B cell (primary cell): ENCODE results near the gene ZBTB40. TPM values are rescaled to one million over a fixed set of nuclear protein-coding genes. Genes with fewer than 3 reads are reported as not detected.

Source experiments
- ATAC-seq: fragments of 200-7000 bp; cut with Tn5 transposase; one replicate; pipeline ENCODE4 v1.10.0; 2021; ENCODE audit warnings: low read depth, mild to moderate bottlenecking, moderate number of reproducible peaks, moderate library complexity
- CTCF ChIA-PET: fragments of 350-600 bp; sonication (Branson Sonifier 250); formaldehyde crosslinking; loops from one replicate; lab custom pipeline; 2021; ENCODE audit warnings: antibody characterized with exemption, inconsistent platforms; lab: Charles Lee
- POLR2A ChIA-PET: fragments of 350-600 bp; sonication (Branson Sonifier 250); formaldehyde crosslinking; loops from one replicate; lab custom pipeline; 2021; ENCODE audit warnings: antibody characterized with exemption; lab: Charles Lee
- DNase-seq: peaks from one replicate; pipeline ENCODE4 v3.0.0; 2013
- H2AFZ ChIP-seq: 2 replicates; pipeline ENCODE4 v1.6.1; 2012; ENCODE audit warnings: mild to moderate bottlenecking, low read depth, low read length; ENCODE audit not compliant: insufficient read depth, poor library complexity, severe bottlenecking
- H3K27ac ChIP-seq, 2 donors: 1 replicate in 1 of 2; 2 replicates in 1 of 2; pipeline ENCODE4 v1.5.1; 2012 to 2013; ENCODE audit warnings: low read length in 2 of 2, mild to moderate bottlenecking in 2 of 2, moderate library complexity in 1 of 2
- H3K27me3 ChIP-seq, 4 experiments: fragments of 200-600 bp in 1 of 4; sonication (generic) in 1 of 4; replicated peaks in 1 of 4; 1 replicate in 2 of 4; 2 replicates in 2 of 4; pipeline versions ENCODE4 v1.6.1 to v1.7.0; 2013 to 2016; ENCODE audit warnings: low read length in 3 of 4, mild to moderate bottlenecking in 2 of 4, mixed read lengths in 1 of 4, moderate library complexity in 1 of 4; ENCODE audit not compliant: insufficient read depth in 4 of 4, control insufficient read depth in 3 of 4; ENCODE audit errors: control extremely low read depth in 1 of 4
- H3K36me3 ChIP-seq, 2 experiments: replicated peaks in 1 of 2; 1 replicate in 1 of 2; 2 replicates in 1 of 2; pipeline versions ENCODE4 v1.6.1 to v1.7.1; 2013; ENCODE audit warnings: low read length in 1 of 2; ENCODE audit not compliant: insufficient read depth in 2 of 2, control insufficient read depth in 1 of 2; ENCODE audit errors: control extremely low read depth in 1 of 2, extremely low read depth in 1 of 2
- H3K4me1 ChIP-seq, 2 donors: fragments of 200-600 bp in 1 of 2; sonication (generic) in 1 of 2; 1 replicate in 1 of 2; 2 replicates in 1 of 2; pipeline versions ENCODE4 v1.5.1 to v1.6.1; 2013 to 2017; ENCODE audit warnings: low read length in 2 of 2; ENCODE audit not compliant: control insufficient read depth in 2 of 2, insufficient read depth in 2 of 2
- H3K4me2 ChIP-seq: replicated peaks from 2 replicates; pipeline ENCODE3; 2012; ENCODE audit warnings: mild to moderate bottlenecking, low read depth, low read length; ENCODE audit not compliant: poor library complexity, severe bottlenecking
- H3K4me3 ChIP-seq, 5 experiments: fragments of 200-600 bp in 1 of 5; sonication (generic) in 1 of 5; 1 replicate in 3 of 5; 2 replicates in 2 of 5; pipeline versions ENCODE4 v1.5.1 to v1.7.0; 2011 to 2016; ENCODE audit warnings: low read length in 4 of 5, mild to moderate bottlenecking in 4 of 5, low read depth in 2 of 5, control low read depth in 1 of 5, moderate library complexity in 1 of 5; ENCODE audit not compliant: insufficient read depth in 1 of 5; ENCODE audit errors: control extremely low read depth in 1 of 5, extremely low read depth in 1 of 5
- H3K79me2 ChIP-seq: fragments of 200-600 bp; sonication (generic); one replicate; pipeline ENCODE4 v1.6.0; 2016; ENCODE audit warnings: low read length; ENCODE audit not compliant: control insufficient read depth, insufficient read depth
- H3K9ac ChIP-seq: fragments of 200-600 bp; sonication (generic); 2 replicates; pipeline ENCODE4 v1.6.1; 2017; ENCODE audit warnings: mild to moderate bottlenecking, low read length, moderate library complexity
- H3K9me3 ChIP-seq, 3 donors: one replicate each; pipeline versions ENCODE4 v1.6.1 to v1.7.1; 2013; ENCODE audit warnings: low read length in 2 of 3; ENCODE audit not compliant: control insufficient read depth in 2 of 3, insufficient read depth in 1 of 3; ENCODE audit errors: control extremely low read depth in 1 of 3
- H4K20me1 ChIP-seq: 2 replicates; pipeline ENCODE4 v1.6.0; 2012; ENCODE audit warnings: mild to moderate bottlenecking, low read length; ENCODE audit not compliant: insufficient read depth, control insufficient read depth, poor library complexity, severe bottlenecking
- H3K27ac Mint-ChIP-seq: one replicate; pipeline ENCODE4 v1.8.0; 2021; ENCODE audit warnings: mixed read lengths
- H3K27me3 Mint-ChIP-seq: one replicate; pipeline ENCODE4 v1.8.0; 2021; ENCODE audit warnings: mixed read lengths
- H3K4me1 Mint-ChIP-seq: one replicate; pipeline ENCODE4 v1.8.0; 2021; ENCODE audit warnings: mixed read lengths
- H3K4me3 Mint-ChIP-seq: one replicate; pipeline ENCODE4 v1.8.0; 2021; ENCODE audit warnings: mixed read lengths
- H3K9me3 Mint-ChIP-seq: one replicate; pipeline ENCODE4 v1.8.0; 2022; ENCODE audit warnings: mixed read lengths; ENCODE audit not compliant: insufficient read depth
- CTCF ChIP-seq: fragments of 200-600 bp; IDR thresholded peaks from one replicate; pipeline ENCODE4 v1.8.0; 2022; ENCODE audit warnings: antibody characterized with exemption, mild to moderate bottlenecking
- EZH2 ChIP-seq: IDR thresholded peaks from 2 replicates; pipeline ENCODE4 v1.6.1; 2012; ENCODE audit warnings: borderline replicate concordance, low read depth, mild to moderate bottlenecking, moderate library complexity, low read length; ENCODE audit not compliant: insufficient read depth, poor library complexity, severe bottlenecking
- intact Hi-C: fragments of 100-400 bp; cut with micrococcal nuclease; formaldehyde crosslinking; loops from one replicate; pipeline ENCODE4 v1.10.0; 2022
- polyA plus RNA-seq: library from polyadenylated mRNA; depleted of rRNA; stranded (reverse); fragments of >200 nt; gene quantifications from 2 replicates; pipeline ENCODE4 v1.2.3, GENCODE V29; 2012
- total RNA-seq, 2 donors: library from RNA; stranded (reverse); fragments of 120-200 nt in 1 of 2; gene quantifications; 1 replicate in 1 of 2; 2 replicates in 1 of 2; pipeline versions ENCODE4 v1.2.3 to v1.2.4, GENCODE V29; 2013 to 2022

Gene ZBTB40
- total and polyA plus RNA-seq, 2 donors (not counting 1 experiment from before 2014, with no cell fraction given): 30.9 to 51.9 TPM

GRCh38 chr1:22440582-22440981 lies 11.1 kb upstream of the ZBTB40 start:
- no peak overlapping the region for H2AFZ ChIP-seq

More at GRCh38 chr1:22440582-22440981, 11.1 kb upstream of the ZBTB40 start:
- intact Hi-C loops: no loop called here
- TF ChIP-seq EZH2 (no peak), CTCF (no peak)
- Histone ChIP-seq H3K27ac (no peak overlapping the region), H3K27me3 (no peaks in the 10 kb centered on the region), H3K9ac (no peak overlapping the region), H3K4me1 (no peaks in the 10 kb centered on the region), H4K20me1 (no peaks in the 10 kb centered on the region), H3K9me3 (peaks cover 12 to 20% (median 14%) of the 10 kb centered on the region in 3 donors), H3K4me2 (no peak overlapping the region), H3K36me3 (no peaks in the 10 kb centered on the region), H3K4me3 (no peak overlapping the region), H3K79me2 (no peaks in the 10 kb centered on the region)
- DNase-seq: no peak
- ATAC-seq: no peak
- Mint-ChIP-seq H3K27ac (no peak overlapping the region), H3K9me3 (peaks cover 10% of the 10 kb centered on the region), H3K4me3 (no peak overlapping the region), H3K4me1 (no peaks in the 10 kb centered on the region), H3K27me3 (peaks cover 28% of the 10 kb centered on the region)
- CTCF ChIA-PET: no interaction called here
- POLR2A ChIA-PET: no interaction called here
